SK-N-MC (cell line): Measurements from ENCODE around the gene FHAD1.
"Not testable (repeated sequence)": the region's sequence is repeated elsewhere in the genome, so short reads cannot be mapped to it uniquely, and the experiment has no call there.

Experiments used
- DNase-seq: peaks from one replicate; pipeline ENCODE4 v3.0.0-alpha.2; 2011; ENCODE audit warnings: low read depth, low spot score
- H3K27ac ChIP-seq: fragments of 200-600 bp; sonication (generic); 2 replicates; pipeline ENCODE4 v1.5.1; 2016; ENCODE audit warnings: mixed run types
- H3K36me3 ChIP-seq: fragments of 200-600 bp; sonication (generic); 2 replicates; pipeline ENCODE4 v1.6.1; 2017; ENCODE audit warnings: antibody characterized with exemption, low read length, mixed read lengths; ENCODE audit not compliant: insufficient read depth
- H3K4me3 ChIP-seq: fragments of 200-600 bp; sonication (generic); 2 replicates; pipeline ENCODE4 v1.5.1; 2016
- H3K9ac ChIP-seq: fragments of 200-600 bp; sonication (generic); 2 replicates; pipeline ENCODE4 v1.8.0; 2017; ENCODE audit warnings: mixed run types, mixed read lengths; ENCODE audit not compliant: insufficient read length
- H3K9me3 ChIP-seq: fragments of 200-600 bp; sonication (generic); 2 replicates; pipeline ENCODE4 v1.6.1; 2017; ENCODE audit warnings: low read depth, mild to moderate bottlenecking, antibody characterized with exemption, low read length, moderate library complexity, mixed read lengths
- EZH2 ChIP-seq: fragments of 200-600 bp; sonication (generic); IDR thresholded peaks from one replicate; pipeline ENCODE4 v1.6.1; 2017; ENCODE audit warnings: antibody characterized with exemption
- FOXP2 ChIP-seq: optimal IDR thresholded peaks from 2 replicates; pipeline ENCODE3; 2011; ENCODE audit warnings: mild to moderate bottlenecking, moderate library complexity; ENCODE audit not compliant: insufficient read depth; ENCODE audit errors: extremely low read length, control extremely low read depth
- POLR2AphosphoS5 ChIP-seq: IDR thresholded peaks from 2 replicates; pipeline ENCODE4 v1.6.1; 2012; ENCODE audit warnings: mild to moderate bottlenecking, low read depth, low read length, borderline replicate concordance

Gene FHAD1

GRCh38 chr1:15380601-15381508 lies 133.8 kb downstream of the FHAD1 start:
- H3K36me3 ChIP-seq, result no peaks in the 10 kb centered on the region
- no peak overlapping the region for H3K4me3 ChIP-seq
- H3K9me3 ChIP-seq, result no peaks in the 10 kb centered on the region
- no peak for DNase-seq
- no peak overlapping the region for H3K27ac ChIP-seq
- no peak overlapping the region for H3K9ac ChIP-seq
- TF ChIP-seq POLR2AphosphoS5 (no peak), FOXP2 (no peak), EZH2 (no peak)

- Histone ChIP-seq H3K9ac (no peak overlapping the region), H3K9me3 (no peaks in the 10 kb centered on the region), H3K4me3 (no peak overlapping the region), H3K36me3 (no peaks in the 10 kb centered on the region), H3K27ac (no peak overlapping the region)
- no peak for TF ChIP-seq FOXP2
- no peak for TF ChIP-seq POLR2AphosphoS5
- no peak for TF ChIP-seq EZH2
- no peak for DNase-seq
Measured at GRCh38 chr1:15381805-15382204, 134.8 kb downstream of the FHAD1 start.

GRCh38 chr1:15382601-15383518 lies 135.8 kb downstream of the FHAD1 start:
- DNase-seq, result no peak
- Histone ChIP-seq H3K4me3 (no peak overlapping the region), H3K9ac (no peak overlapping the region), H3K27ac (no peak overlapping the region), H3K36me3 (no peaks in the 10 kb centered on the region), H3K9me3 (no peaks in the 10 kb centered on the region)
- TF ChIP-seq POLR2AphosphoS5 (no peak), EZH2 (no peak), FOXP2 (no peak)

GRCh38 chr1:15383810-15384209 lies 136.8 kb downstream of the FHAD1 start:
- no peak overlapping the region for H3K4me3 ChIP-seq
- H3K9me3 ChIP-seq, result no peaks in the 10 kb centered on the region
- no peak for DNase-seq
- TF ChIP-seq EZH2 (no peak), FOXP2 (no peak), POLR2AphosphoS5 (no peak)
- H3K36me3 ChIP-seq, result no peaks in the 10 kb centered on the region
- no peak overlapping the region for H3K27ac ChIP-seq
- no peak overlapping the region for H3K9ac ChIP-seq

GRCh38 chr1:15384301-15384901 lies 137.4 kb downstream of the FHAD1 start:
- Histone ChIP-seq H3K27ac (no peak overlapping the region), H3K9ac (no peak overlapping the region), H3K4me3 (no peak overlapping the region), H3K36me3 (no peaks in the 10 kb centered on the region), H3K9me3 (no peaks in the 10 kb centered on the region)
- TF ChIP-seq POLR2AphosphoS5 (no peak), FOXP2 (no peak), EZH2 (no peak)
- DNase-seq, result no peak

- Histone ChIP-seq H3K9ac (no peak overlapping the region), H3K36me3 (no peaks in the 10 kb centered on the region), H3K9me3 (no peaks in the 10 kb centered on the region), H3K27ac (no peak overlapping the region), H3K4me3 (no peak overlapping the region)
- no peak for DNase-seq
- no peak for TF ChIP-seq FOXP2
- TF ChIP-seq EZH2, result no peak
- no peak for TF ChIP-seq POLR2AphosphoS5
Measured at GRCh38 chr1:15385420-15385819, 138.4 kb downstream of the FHAD1 start.

- no peaks in the 10 kb centered on the region for H3K36me3 ChIP-seq
- no peak for TF ChIP-seq FOXP2
- no peak overlapping the region for H3K4me3 ChIP-seq
- H3K9ac ChIP-seq, result no peak overlapping the region
- no peak overlapping the region for H3K27ac ChIP-seq
- H3K9me3 ChIP-seq, result no peaks in the 10 kb centered on the region
- no peak for DNase-seq
Measured at GRCh38 chr1:15386164-15386749, 139.2 kb downstream of the FHAD1 start.

GRCh38 chr1:15388201-15388880 lies 141.3 kb downstream of the FHAD1 start:
- Histone ChIP-seq H3K36me3 (no peaks in the 10 kb centered on the region), H3K4me3 (no peak overlapping the region), H3K27ac (no peak overlapping the region), H3K9ac (no peak overlapping the region), H3K9me3 (no peaks in the 10 kb centered on the region)
- TF ChIP-seq POLR2AphosphoS5 (no peak), EZH2 (no peak), FOXP2 (no peak)
- no peak for DNase-seq

- H3K9me3 ChIP-seq, DNase-seq: not testable (repeated sequence)
Measured at GRCh38 chr1:15389828-15390227, 142.8 kb downstream of the FHAD1 start.

More at GRCh38 chr1:15389828-15390227, 142.8 kb downstream of the FHAD1 start:
- not testable (repeated sequence) for H3K27ac ChIP-seq, H3K9ac ChIP-seq, H3K36me3 ChIP-seq, H3K4me3 ChIP-seq
